Nephron progenitor cell (in vitro differentiated cells): ENCODE data around the gene RSPH1.

Experiments
- DNase-seq: peaks from one replicate; pipeline ENCODE4 v3.0.0; 2021
- H3K27ac Mint-ChIP-seq: 2 replicates; pipeline ENCODE4 v1.8.0; 2021; ENCODE audit warnings: mild to moderate bottlenecking, moderate library complexity, mixed read lengths
- H3K27me3 Mint-ChIP-seq: 2 replicates; pipeline ENCODE4 v1.8.0; 2021; ENCODE audit warnings: mild to moderate bottlenecking, low read depth, mixed read lengths; ENCODE audit not compliant: poor library complexity
- H3K36me3 Mint-ChIP-seq: 2 replicates; pipeline ENCODE4 v1.8.0; 2021; ENCODE audit warnings: low read depth, mixed read lengths
- H3K4me1 Mint-ChIP-seq: 2 replicates; pipeline ENCODE4 v1.8.0; 2021; ENCODE audit warnings: mixed read lengths
- H3K4me3 Mint-ChIP-seq: 2 replicates; pipeline ENCODE4 v1.8.0; 2021; ENCODE audit warnings: mild to moderate bottlenecking, moderate library complexity, mixed read lengths
- H3K9me3 Mint-ChIP-seq: 2 replicates; pipeline ENCODE4 v1.8.0; 2021; ENCODE audit warnings: mild to moderate bottlenecking, moderate library complexity, mixed read lengths
- TF ChIP-seq, protein P1 (sequence below): fragments of 200-600 bp; sonication (generic); IDR thresholded peaks from 2 replicates; pipeline ENCODE4 v1.5.0; 2021; ENCODE audit warnings: antibody characterized with exemption

Gene RSPH1

GRCh38 chr21:42491328-42491727 is 4.7 kb downstream of the RSPH1 start:
- H3K4me3 Mint-ChIP-seq: no peak overlapping the region
- H3K36me3 Mint-ChIP-seq: no peaks in the 10 kb centered on the region
- TF ChIP-seq, protein P1, sequence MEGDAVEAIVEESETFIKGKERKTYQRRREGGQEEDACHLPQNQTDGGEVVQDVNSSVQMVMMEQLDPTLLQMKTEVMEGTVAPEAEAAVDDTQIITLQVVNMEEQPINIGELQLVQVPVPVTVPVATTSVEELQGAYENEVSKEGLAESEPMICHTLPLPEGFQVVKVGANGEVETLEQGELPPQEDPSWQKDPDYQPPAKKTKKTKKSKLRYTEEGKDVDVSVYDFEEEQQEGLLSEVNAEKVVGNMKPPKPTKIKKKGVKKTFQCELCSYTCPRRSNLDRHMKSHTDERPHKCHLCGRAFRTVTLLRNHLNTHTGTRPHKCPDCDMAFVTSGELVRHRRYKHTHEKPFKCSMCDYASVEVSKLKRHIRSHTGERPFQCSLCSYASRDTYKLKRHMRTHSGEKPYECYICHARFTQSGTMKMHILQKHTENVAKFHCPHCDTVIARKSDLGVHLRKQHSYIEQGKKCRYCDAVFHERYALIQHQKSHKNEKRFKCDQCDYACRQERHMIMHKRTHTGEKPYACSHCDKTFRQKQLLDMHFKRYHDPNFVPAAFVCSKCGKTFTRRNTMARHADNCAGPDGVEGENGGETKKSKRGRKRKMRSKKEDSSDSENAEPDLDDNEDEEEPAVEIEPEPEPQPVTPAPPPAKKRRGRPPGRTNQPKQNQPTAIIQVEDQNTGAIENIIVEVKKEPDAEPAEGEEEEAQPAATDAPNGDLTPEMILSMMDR: no peak
- no peak overlapping the region for H3K27ac Mint-ChIP-seq
- peaks cover 13% of the 10 kb centered on the region for H3K4me1 Mint-ChIP-seq
- peaks cover 58% of the 10 kb centered on the region for H3K27me3 Mint-ChIP-seq
- no peak for DNase-seq
- H3K9me3 Mint-ChIP-seq: no peaks in the 10 kb centered on the region

DNA sequence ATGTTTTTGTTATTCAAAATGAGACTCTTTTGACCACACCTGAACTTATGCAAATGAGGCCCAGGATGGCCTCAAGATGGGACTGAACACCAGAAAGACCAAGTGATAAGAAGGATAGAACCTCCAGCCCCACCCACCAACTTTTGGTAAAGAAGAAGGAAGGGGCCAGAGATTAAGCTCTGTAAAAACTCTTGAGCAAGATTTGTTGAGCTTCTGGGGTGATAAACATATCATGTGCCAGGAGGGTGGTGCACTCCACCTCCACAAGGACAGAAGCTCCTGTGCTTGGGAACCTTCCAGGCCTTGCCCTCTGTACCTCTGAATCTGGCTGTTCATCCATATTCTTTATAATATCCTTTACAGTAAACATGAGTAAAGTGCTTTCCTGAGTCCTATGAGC is 5.3 kb downstream of the RSPH1 start:
- H3K36me3 Mint-ChIP-seq: no peaks in the 10 kb centered on the region
- peaks cover 8% of the 10 kb centered on the region for H3K4me1 Mint-ChIP-seq

DNA sequence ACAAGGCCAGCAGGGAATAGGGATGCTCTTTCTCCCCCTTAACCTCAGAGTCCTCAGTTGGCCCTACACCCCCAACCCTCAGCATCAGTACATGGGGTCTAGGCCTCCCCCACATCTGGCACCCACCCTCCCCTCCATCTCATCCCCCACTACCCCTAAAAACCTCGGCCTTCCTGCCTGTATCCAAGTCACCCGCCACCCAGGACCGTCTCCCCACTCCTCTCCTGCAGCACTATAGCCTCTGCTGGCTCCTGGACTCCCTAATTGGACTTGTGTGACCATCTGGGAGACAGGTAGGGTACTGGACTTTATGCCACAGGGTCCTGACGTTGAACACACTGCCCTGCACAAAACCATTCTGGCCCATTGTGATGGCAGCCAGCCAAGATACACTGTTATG is 6.0 kb downstream of the RSPH1 start:
- Mint-ChIP-seq H3K36me3 (no peaks in the 10 kb centered on the region), H3K4me3 (no peak overlapping the region), H3K27ac (no peak overlapping the region), H3K27me3 (peaks cover 56% of the 10 kb centered on the region), H3K9me3 (no peaks in the 10 kb centered on the region), H3K4me1 (peaks cover 4% of the 10 kb centered on the region)
- TF ChIP-seq, protein P1: no peak
- no peak for DNase-seq

More for the DNA sequence above, 5.3 kb downstream of the RSPH1 start:
- H3K9me3 Mint-ChIP-seq: no peaks in the 10 kb centered on the region
- TF ChIP-seq, protein P1: no peak
- DNase-seq: no peak
- H3K4me3 Mint-ChIP-seq: no peak overlapping the region
- peaks cover 58% of the 10 kb centered on the region for H3K27me3 Mint-ChIP-seq
- H3K27ac Mint-ChIP-seq: no peak overlapping the region

DNA sequence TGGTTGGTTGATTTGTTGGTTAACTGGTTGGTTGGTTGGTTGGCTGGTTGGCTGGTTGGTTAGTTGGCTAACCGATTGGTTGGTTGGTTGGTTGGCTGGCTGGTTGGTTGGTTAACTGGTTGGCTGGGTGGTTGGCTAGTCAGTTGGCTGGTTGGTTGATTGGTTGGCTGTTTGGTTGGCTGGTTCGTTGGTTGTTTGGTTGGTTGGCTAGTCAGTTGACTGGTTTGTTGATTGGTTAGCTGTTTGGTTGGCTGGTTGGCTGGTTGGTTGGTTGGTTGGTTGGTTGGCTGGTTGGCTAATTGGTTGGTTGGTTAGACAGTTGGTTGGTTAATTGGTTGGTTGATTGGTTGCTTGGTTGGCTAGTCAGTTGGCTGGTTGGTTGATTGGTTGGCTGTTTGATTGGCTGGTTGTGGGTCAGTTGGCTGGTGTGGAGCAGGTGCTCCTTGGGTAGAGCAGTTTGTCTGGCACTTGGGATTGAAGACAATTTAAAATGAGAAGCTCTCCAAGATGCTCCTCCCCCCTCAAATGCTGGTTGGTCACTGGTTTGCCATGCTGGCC is 6.9 kb downstream of the RSPH1 start:
- Mint-ChIP-seq H3K9me3 (no peaks in the 10 kb centered on the region), H3K4me1 (peaks cover 4% of the 10 kb centered on the region), H3K36me3 (no peaks in the 10 kb centered on the region)

DNA sequence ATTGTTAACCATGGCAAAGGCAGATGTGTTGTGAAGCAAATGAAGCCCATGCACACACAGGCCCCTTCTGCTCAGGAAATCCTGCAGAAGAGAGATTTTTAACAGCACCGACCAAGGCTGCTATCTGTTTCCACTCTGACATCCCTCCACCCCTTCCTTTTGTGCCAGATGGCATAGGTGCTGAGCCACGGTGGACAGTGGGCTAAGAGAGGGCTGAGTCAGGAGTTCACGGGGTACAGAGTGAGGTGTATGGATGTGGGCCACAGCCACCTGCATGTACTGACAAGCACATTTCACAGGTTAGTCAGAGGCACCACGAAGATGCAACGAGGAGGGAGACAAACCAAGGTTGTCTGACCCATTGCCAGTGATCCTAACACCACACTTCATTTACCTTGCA is 9.5 kb downstream of the RSPH1 start:
- H3K36me3 Mint-ChIP-seq: no peaks in the 10 kb centered on the region
- no peak for DNase-seq
- no peaks in the 10 kb centered on the region for H3K9me3 Mint-ChIP-seq
- no peaks in the 10 kb centered on the region for H3K4me1 Mint-ChIP-seq
- no peak overlapping the region for H3K4me3 Mint-ChIP-seq
- H3K27me3 Mint-ChIP-seq: peaks cover 33% of the 10 kb centered on the region
- TF ChIP-seq, protein P1: no peak
- no peak overlapping the region for H3K27ac Mint-ChIP-seq

More for the DNA sequence above, 6.9 kb downstream of the RSPH1 start:
- no peak overlapping the region for H3K4me3 Mint-ChIP-seq
- TF ChIP-seq, protein P1: no peak
- no peak for DNase-seq
- H3K27me3 Mint-ChIP-seq: peaks cover 48% of the 10 kb centered on the region
- no peak overlapping the region for H3K27ac Mint-ChIP-seq

- H3K4me1 Mint-ChIP-seq: no peaks in the 10 kb centered on the region
- no peaks in the 10 kb centered on the region for H3K36me3 Mint-ChIP-seq
- TF ChIP-seq, protein P1: no peak
- H3K4me3 Mint-ChIP-seq: no peak overlapping the region
- H3K27ac Mint-ChIP-seq: no peak overlapping the region
- H3K27me3 Mint-ChIP-seq: peaks cover 36% of the 10 kb centered on the region
- no peaks in the 10 kb centered on the region for H3K9me3 Mint-ChIP-seq
- DNase-seq: no peak
These were observed 10.0 kb downstream of the RSPH1 start for GRCh38 chr21:42486072-42486471.
